Left lung (tissue), 10 donors: ENCODE results near the gene XPO4. TPM values are rescaled to one million over a fixed set of nuclear protein-coding genes. Genes with fewer than 3 reads are reported as not detected.

ENCODE experiments used
- ATAC-seq: fragments of 200-7000 bp; cut with Tn5 transposase; one replicate; pipeline ENCODE4 v1.9.1; 2020; ENCODE audit warnings: moderate library complexity
- DNase-seq, 4 donors: peaks; one replicate each; pipeline ENCODE4 v3.0.0-alpha.2; 2013 to 2020
- H3K27ac ChIP-seq, 2 donors: fragments of 200-600 bp; sonication (generic) in 1 of 2; one replicate each; pipeline versions ENCODE4 v1.5.0 to v1.8.0; 2020 to 2021
- H3K27me3 ChIP-seq, 2 donors: fragments of 200-600 bp; sonication (generic) in 1 of 2; one replicate each; pipeline versions ENCODE4 v1.5.0 to v1.8.0; 2020 to 2021
- H3K36me3 ChIP-seq, 2 donors: fragments of 200-600 bp; sonication (generic) in 1 of 2; one replicate each; pipeline versions ENCODE4 v1.5.0 to v1.8.0; 2020 to 2021
- H3K4me1 ChIP-seq, 2 donors: fragments of 200-600 bp; one replicate each; pipeline ENCODE4 v1.8.0; 2021
- H3K4me3 ChIP-seq, 2 donors: fragments of 200-600 bp; sonication (generic) in 1 of 2; one replicate each; pipeline versions ENCODE4 v1.5.0 to v1.8.0; 2020 to 2021; ENCODE audit warnings: mild to moderate bottlenecking in 1 of 2
- H3K9me3 ChIP-seq, 2 donors: fragments of 200-600 bp; sonication (generic) in 1 of 2; one replicate each; pipeline versions ENCODE4 v1.5.0 to v1.8.0; 2020 to 2021
- CTCF ChIP-seq, 2 donors: fragments of 200-600 bp; sonication (generic) in 1 of 2; IDR thresholded peaks; one replicate each; pipeline versions ENCODE4 v1.5.0 to v1.8.0; 2021; ENCODE audit warnings: antibody characterized with exemption in 2 of 2
- intact Hi-C, 2 donors: fragments of 100-400 bp; cut with DNase I; formaldehyde crosslinking; loops; one replicate each; pipeline versions ENCODE4 v1.11.2 to v1.14.2; 2022
- polyA plus RNA-seq, 6 donors: library from polyadenylated mRNA; unstranded; fragments of 120-200 nt; gene quantifications; one replicate each; pipeline ENCODE4 v1.2.1, GENCODE V29; 2013; ENCODE audit not compliant: insufficient read length in 6 of 6
- total RNA-seq, 2 donors: library from RNA; stranded (reverse); fragmentation: NEBNext Ultra II Directional; extraction: Animal tissue kit (Norgen Biotek cat#: 25700); gene quantifications; one replicate each; pipeline ENCODE4 v1.2.1, GENCODE V29; 2021
- donor health status: DM: no; HTN: yes; CAD: no.
- donor health status: DM: no; HTN: no; CAD: no.

XPO4 gene
- total and polyA plus RNA-seq, 8 donors: 18.3 to 24.8 (median 19.4) TPM

GRCh38 chr13:20908714-20909497 lies 6.4 kb upstream of the XPO4 start:
- Histone ChIP-seq H3K4me1 (no peaks in the 10 kb centered on the region), H3K9me3 (no peaks in the 10 kb centered on the region), H3K4me3 (no peak overlapping the region), H3K36me3 (no peaks in the 10 kb centered on the region), H3K27me3 (no peaks in the 10 kb centered on the region), H3K27ac (no peak overlapping the region)
- DNase-seq: no peak
- TF ChIP-seq CTCF (IDR thresholded peaks at IDR 0.05): no peak
- ATAC-seq: peak; percentile 42
- intact Hi-C loops: no loop called here

GRCh38 chr13:20904908-20905307 lies 2.4 kb upstream of the XPO4 start:
- Histone ChIP-seq H3K27ac (no peak overlapping the region), H3K9me3 (no peaks in the 10 kb centered on the region), H3K4me1 (peaks cover 0 to 25% of the 10 kb centered on the region in 2 donors), H3K27me3 (no peaks in the 10 kb centered on the region), H3K4me3 (no peak overlapping the region), H3K36me3 (no peaks in the 10 kb centered on the region)
- ATAC-seq: no peak
- no peak for TF ChIP-seq CTCF (IDR thresholded peaks at IDR 0.05)
- intact Hi-C loops: no loop called here
- no peak for DNase-seq

GRCh38 chr13:20903164-20903475 lies 574 bp upstream of the XPO4 start:
- no peak for TF ChIP-seq CTCF (IDR thresholded peaks at IDR 0.05)
- H3K27ac ChIP-seq: peak overlapping the region; percentile 85 to 90
- no peaks in the 10 kb centered on the region for H3K36me3 ChIP-seq
- H3K4me1 ChIP-seq: peaks cover 0 to 25% of the 10 kb centered on the region in 2 donors
- intact Hi-C loops: no loop called here
- ATAC-seq (no peak), DNase-seq (no peak)
- H3K9me3 ChIP-seq: no peaks in the 10 kb centered on the region
- H3K4me3 ChIP-seq: peak overlapping the region; percentile 77 to 93
- no peaks in the 10 kb centered on the region for H3K27me3 ChIP-seq

- no peak for TF ChIP-seq CTCF (IDR thresholded peaks at IDR 0.05)
- Histone ChIP-seq H3K27me3 (no peaks in the 10 kb centered on the region), H3K9me3 (no peaks in the 10 kb centered on the region), H3K4me1 (peaks cover 0 to 25% of the 10 kb centered on the region in 2 donors), H3K27ac (peak overlapping the region; percentile 85 to 90), H3K4me3 (peak overlapping the region; percentile 77 to 93), H3K36me3 (no peaks in the 10 kb centered on the region)
- intact Hi-C loops: no loop called here
- DNase-seq: peak in 3 of 4 donors; percentile 5 to 83 (median 37)
- peak; percentile 74 for ATAC-seq
Measured at GRCh38 chr13:20901668-20902437, 693 bp downstream of the XPO4 start.

GRCh38 chr13:20894245-20894644 lies 8.3 kb downstream of the XPO4 start:
- intact Hi-C loops: no loop called here
- no peaks in the 10 kb centered on the region for H3K27me3 ChIP-seq
- no peaks in the 10 kb centered on the region for H3K4me1 ChIP-seq
- H3K27ac ChIP-seq: no peak overlapping the region
- H3K9me3 ChIP-seq: no peaks in the 10 kb centered on the region
- DNase-seq: no peak
- no peak overlapping the region for H3K4me3 ChIP-seq
- no peak for ATAC-seq
- no peak for TF ChIP-seq CTCF (IDR thresholded peaks at IDR 0.05)
- H3K36me3 ChIP-seq: no peaks in the 10 kb centered on the region
